SU-DHL-6 (cell line): ENCODE results near the gene HBZ.
"Not testable (repeated sequence)": the region's sequence is repeated elsewhere in the genome, so short reads cannot be mapped to it uniquely, and the experiment has no call there.

Experiments used
- H2AFZ ChIP-seq: fragments of 200-600 bp; sonication (generic); 2 replicates; pipeline ENCODE4 v1.6.1; 2014; ENCODE audit warnings: low read depth, mild to moderate bottlenecking, moderate library complexity, mixed read lengths, antibody characterized with exemption, low read length; ENCODE audit not compliant: severe bottlenecking
- H3F3A ChIP-seq: fragments of 200-600 bp; shearing (Covaris generic); 2 replicates; pipeline ENCODE4 v1.6.0; 2016; ENCODE audit warnings: antibody characterized with exemption, mild to moderate bottlenecking; ENCODE audit not compliant: insufficient read depth
- H3K27ac ChIP-seq: fragments of 200-600 bp; sonication (generic); 2 replicates; pipeline ENCODE4 v1.5.1; 2016; ENCODE audit warnings: low read depth, mild to moderate bottlenecking, low read length, moderate library complexity, mixed read lengths
- H3K27me3 ChIP-seq: fragments of 200-600 bp; sonication (generic), shearing (Covaris generic); 2 replicates; pipeline ENCODE4 v1.6.0; 2014; ENCODE audit warnings: mild to moderate bottlenecking, low read length
- H3K36me3 ChIP-seq: fragments of 200-600 bp; sonication (generic); 2 replicates; pipeline ENCODE4 v1.6.1; 2014; ENCODE audit warnings: mild to moderate bottlenecking, low read length, mixed read lengths
- H3K4me2 ChIP-seq: fragments of 300-600, 200-600 bp; shearing (Covaris generic), sonication (generic); 2 replicates; pipeline ENCODE4 v1.6.0; 2014; ENCODE audit warnings: low read length, low read depth, mild to moderate bottlenecking; ENCODE audit not compliant: poor library complexity, severe bottlenecking
- H3K4me3 ChIP-seq: fragments of 200-600 bp; sonication (generic); 2 replicates; pipeline ENCODE4 v1.5.1; 2014; ENCODE audit warnings: antibody characterized with exemption, low read length, mild to moderate bottlenecking, mixed read lengths; ENCODE audit not compliant: insufficient read depth, poor library complexity, severe bottlenecking
- H3K79me2 ChIP-seq: fragments of 200-600 bp; sonication (generic); 2 replicates; pipeline ENCODE4 v1.6.1; 2014; ENCODE audit warnings: mild to moderate bottlenecking, low read length, moderate library complexity; ENCODE audit not compliant: insufficient read depth
- H3K9ac ChIP-seq: fragments of 200-600 bp; sonication (generic); 2 replicates; pipeline ENCODE4 v1.7.0; 2014; ENCODE audit warnings: mild to moderate bottlenecking, low read length
- H3K9me2 ChIP-seq: fragments of 200-600 bp; sonication (generic); replicated peaks from 2 replicates; pipeline ENCODE4 v1.6.1; 2014; ENCODE audit warnings: low read length; ENCODE audit not compliant: insufficient read depth
- H3K9me3 ChIP-seq: fragments of 200-600 bp; sonication (generic); 2 replicates; pipeline ENCODE4 v1.6.1; 2014; ENCODE audit warnings: low read length, mixed read lengths; ENCODE audit not compliant: insufficient read depth
- H4K20me1 ChIP-seq: fragments of 200-600 bp; sonication (generic); 2 replicates; pipeline ENCODE4 v1.6.1; 2014; ENCODE audit warnings: low read depth, mild to moderate bottlenecking, antibody characterized with exemption, low read length, moderate library complexity, mixed read lengths
- CTCF ChIP-seq: fragments of 200-600 bp; sonication (generic); IDR thresholded peaks from one replicate; pipeline ENCODE4 v1.5.1; 2017; ENCODE audit warnings: antibody characterized with exemption, mild to moderate bottlenecking, low read length, moderate library complexity; ENCODE audit not compliant: insufficient read depth, poor library complexity, severe bottlenecking
- EZH2phosphoT487 ChIP-seq: fragments of 200-600 bp; sonication (generic), shearing (Covaris generic); conservative IDR thresholded peaks from 2 replicates; pipeline ENCODE4 v1.6.1; 2018; ENCODE audit warnings: mild to moderate bottlenecking, antibody characterized with exemption, low read length, moderate library complexity, mixed read lengths

HBZ gene

GRCh38 chr16:149024-149660, 3.3 kb upstream of the HBZ start:
- no peaks in the 10 kb centered on the region for H3K27me3 ChIP-seq
- H4K20me1 ChIP-seq: no peaks in the 10 kb centered on the region
- no peaks in the 10 kb centered on the region for H3K9me3 ChIP-seq
- H3K9ac ChIP-seq: no peak overlapping the region
- H3K9me2 ChIP-seq: no peaks in the 10 kb centered on the region
- 0 out of 2 replicates have a peak, but pooled peaks cover 5% of the 10 kb centered on the region for H3F3A ChIP-seq
- no peak for TF ChIP-seq EZH2phosphoT487
- TF ChIP-seq CTCF: no peak
- no peaks in the 10 kb centered on the region for H3K36me3 ChIP-seq
- no peak overlapping the region for H3K4me3 ChIP-seq
- no peak overlapping the region for H3K4me2 ChIP-seq
- H3K79me2 ChIP-seq: no peaks in the 10 kb centered on the region
- H3K27ac ChIP-seq: no peak overlapping the region
- no peak overlapping the region for H2AFZ ChIP-seq

- not testable (repeated sequence) for H3K79me2 ChIP-seq, H3K9ac ChIP-seq, H3K9me3 ChIP-seq, H3K36me3 ChIP-seq, H2AFZ ChIP-seq, H3K9me2 ChIP-seq, H3K27me3 ChIP-seq, H3K4me2 ChIP-seq, H4K20me1 ChIP-seq, H3K27ac ChIP-seq, H3F3A ChIP-seq, H3K4me3 ChIP-seq
Observed at GRCh38 chr16:153129-153521, 681 bp downstream of the HBZ start.

- not testable (repeated sequence) for H4K20me1 ChIP-seq, H2AFZ ChIP-seq, H3K79me2 ChIP-seq, H3K9me2 ChIP-seq, H3K4me3 ChIP-seq, H3K9me3 ChIP-seq, H3K27ac ChIP-seq, H3K27me3 ChIP-seq, H3K36me3 ChIP-seq, H3K9ac ChIP-seq, H3K4me2 ChIP-seq, H3F3A ChIP-seq
Observed at GRCh38 chr16:153550-154216, 1.2 kb downstream of the HBZ start.

GRCh38 chr16:154217-155030, 2.0 kb downstream of the HBZ start:
- Histone ChIP-seq H3K27ac (no peak overlapping the region), H3K9ac (no peak overlapping the region), H3K27me3 (no peaks in the 10 kb centered on the region), H2AFZ (no peak overlapping the region), H3K4me2 (no peak overlapping the region), H3K9me3 (no peaks in the 10 kb centered on the region), H3K79me2 (no peaks in the 10 kb centered on the region), H3K9me2 (no peaks in the 10 kb centered on the region), H3K36me3 (no peaks in the 10 kb centered on the region), H3K4me3 (no peak overlapping the region), H3F3A (0 out of 2 replicates have a peak, but pooled peaks cover 5% of the 10 kb centered on the region), H4K20me1 (no peaks in the 10 kb centered on the region)
- no peak for TF ChIP-seq EZH2phosphoT487
- no peak for TF ChIP-seq CTCF
